GM18502 (cell line): ENCODE results near the gene MAGI1.

Source experiments
- ATAC-seq: cut with Tn5 transposase; IDR thresholded peaks from one replicate; pipeline ENCODE4 v1.9.1; 2021; ENCODE audit warnings: mild to moderate bottlenecking; ENCODE audit not compliant: unreplicated experiment, poor library complexity

The MAGI1 gene

DNA sequence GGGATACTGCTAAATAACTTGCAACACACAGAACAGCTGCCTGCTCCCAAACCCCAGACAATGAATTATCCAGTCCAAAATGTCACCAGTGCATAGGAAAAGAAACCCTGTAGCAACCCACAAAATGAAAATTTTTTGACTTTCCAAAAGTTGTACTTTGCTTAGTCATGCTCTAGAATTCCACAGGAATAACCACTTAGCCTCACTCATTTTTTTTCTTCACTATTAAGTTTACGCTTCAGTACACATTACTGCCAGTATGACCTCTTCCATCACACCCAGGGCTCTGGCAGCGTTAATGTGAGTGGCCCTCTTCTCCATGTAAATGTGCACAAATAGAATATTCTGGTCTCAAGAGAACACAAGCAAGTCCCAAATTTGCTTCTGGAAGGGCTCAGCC is 259.8 kb downstream of the MAGI1 start:
- ATAC-seq = no peak

DNA sequence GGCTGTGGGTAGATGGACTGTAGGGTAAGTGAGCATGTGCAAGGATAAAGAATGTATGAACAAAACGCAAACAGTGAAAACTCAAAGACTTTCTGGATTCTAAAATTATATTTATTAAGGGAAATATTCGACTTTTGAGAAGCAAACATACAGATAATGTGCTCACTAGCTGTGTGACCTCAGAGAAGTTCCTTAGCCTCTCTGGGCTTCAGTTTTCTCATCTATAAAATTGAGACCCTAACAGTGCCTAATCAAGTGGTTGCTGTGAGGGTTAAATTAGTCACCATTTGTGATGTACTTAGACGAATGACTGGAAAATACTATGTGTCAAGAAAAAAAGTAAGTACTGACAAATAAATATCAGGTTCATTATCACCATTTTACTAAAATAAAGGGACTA is 261.7 kb downstream of the MAGI1 start:
- ATAC-seq = no peak

DNA sequence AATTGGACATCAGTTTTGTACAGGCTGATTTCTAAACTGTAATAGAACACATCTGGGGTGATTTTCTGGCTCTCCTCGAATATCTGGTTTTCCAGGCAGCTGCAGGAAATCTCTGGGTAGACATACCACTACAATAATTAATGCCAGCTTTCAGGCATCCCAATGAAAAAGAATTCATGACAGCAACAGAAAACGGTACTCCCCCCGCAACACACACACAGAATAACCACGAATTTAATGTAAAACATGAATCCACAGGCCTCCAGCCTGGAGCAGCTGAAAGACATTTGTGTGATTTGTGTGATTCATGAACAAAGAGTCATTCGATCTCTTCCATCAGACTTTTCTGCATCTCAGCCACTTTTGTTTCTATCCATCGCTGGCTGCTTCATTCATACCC is 262.2 kb downstream of the MAGI1 start:
- no peak for ATAC-seq

DNA sequence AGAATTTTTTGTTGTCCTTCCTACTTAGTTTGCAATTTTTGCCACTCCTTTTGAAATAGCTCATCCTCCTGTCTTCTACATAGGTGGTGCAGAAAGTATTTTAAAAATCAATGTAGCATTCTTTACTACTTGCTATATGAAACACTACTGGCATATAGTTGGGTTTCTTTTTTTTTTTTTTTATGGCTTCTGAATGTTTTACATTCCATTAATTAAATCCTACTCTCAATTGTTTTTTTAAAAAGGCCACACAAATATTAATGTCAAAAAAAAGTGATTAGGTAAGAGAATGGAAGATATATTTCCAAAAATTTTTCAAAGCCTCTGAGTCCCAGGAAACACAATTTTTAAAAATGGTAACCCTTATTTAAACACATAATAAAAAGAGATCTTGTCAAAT is 262.6 kb downstream of the MAGI1 start:
- no peak for ATAC-seq

DNA sequence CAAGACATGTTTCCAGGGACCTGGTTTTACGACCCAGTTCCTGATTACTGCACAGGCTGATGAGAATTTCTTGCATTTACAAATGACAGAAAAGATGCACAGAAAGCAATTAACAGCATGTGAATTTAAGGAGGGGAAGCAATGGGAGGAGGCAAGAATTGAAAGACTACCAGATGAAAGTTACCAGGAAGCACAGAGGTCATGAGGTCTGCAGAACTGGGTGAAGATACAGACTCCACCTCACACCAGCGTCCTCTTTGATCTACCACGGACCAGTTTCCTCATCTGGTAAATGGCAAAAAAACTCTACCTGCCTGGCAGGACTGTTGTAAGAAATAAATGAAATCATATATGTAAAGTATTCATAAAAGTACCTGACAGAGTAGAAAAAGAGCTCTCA is 266.0 kb downstream of the MAGI1 start:
- no peak for ATAC-seq

DNA sequence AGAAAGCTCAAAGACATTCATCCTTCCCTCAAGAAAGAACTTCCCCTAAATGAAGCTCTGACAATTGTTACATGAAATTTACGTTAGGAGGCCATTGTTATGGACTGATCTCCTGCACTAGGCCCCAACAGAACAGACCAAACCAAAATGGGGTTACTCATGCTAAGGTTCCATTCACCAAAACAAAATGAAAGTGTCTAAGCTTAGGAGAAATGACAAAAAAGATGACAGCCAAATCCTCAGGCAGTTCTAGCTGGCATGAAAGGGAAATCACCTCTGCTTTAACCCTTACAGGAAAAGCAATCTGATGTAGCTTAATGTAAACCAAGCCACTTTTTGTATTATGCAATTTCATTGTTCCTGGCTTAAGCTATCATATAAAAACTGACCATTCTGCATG is 271.2 kb downstream of the MAGI1 start:
- ATAC-seq = no peak

DNA sequence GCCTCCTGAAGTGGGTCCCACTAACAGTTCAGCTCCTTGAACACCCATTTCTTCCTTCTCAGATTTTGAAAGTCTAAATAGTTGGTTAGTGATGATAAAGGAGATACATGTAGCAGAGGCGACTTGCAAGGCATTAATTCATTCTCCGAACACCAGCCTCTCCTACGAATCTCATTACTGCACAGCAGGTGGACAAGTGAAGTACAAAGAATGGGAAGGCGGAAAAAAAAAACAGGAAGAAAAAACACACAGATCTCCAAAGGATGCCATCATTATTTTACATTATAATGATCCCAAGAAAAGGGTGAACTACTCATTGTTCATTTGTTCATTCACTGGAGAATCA is 276.5 kb downstream of the MAGI1 start:
- no peak for ATAC-seq

DNA sequence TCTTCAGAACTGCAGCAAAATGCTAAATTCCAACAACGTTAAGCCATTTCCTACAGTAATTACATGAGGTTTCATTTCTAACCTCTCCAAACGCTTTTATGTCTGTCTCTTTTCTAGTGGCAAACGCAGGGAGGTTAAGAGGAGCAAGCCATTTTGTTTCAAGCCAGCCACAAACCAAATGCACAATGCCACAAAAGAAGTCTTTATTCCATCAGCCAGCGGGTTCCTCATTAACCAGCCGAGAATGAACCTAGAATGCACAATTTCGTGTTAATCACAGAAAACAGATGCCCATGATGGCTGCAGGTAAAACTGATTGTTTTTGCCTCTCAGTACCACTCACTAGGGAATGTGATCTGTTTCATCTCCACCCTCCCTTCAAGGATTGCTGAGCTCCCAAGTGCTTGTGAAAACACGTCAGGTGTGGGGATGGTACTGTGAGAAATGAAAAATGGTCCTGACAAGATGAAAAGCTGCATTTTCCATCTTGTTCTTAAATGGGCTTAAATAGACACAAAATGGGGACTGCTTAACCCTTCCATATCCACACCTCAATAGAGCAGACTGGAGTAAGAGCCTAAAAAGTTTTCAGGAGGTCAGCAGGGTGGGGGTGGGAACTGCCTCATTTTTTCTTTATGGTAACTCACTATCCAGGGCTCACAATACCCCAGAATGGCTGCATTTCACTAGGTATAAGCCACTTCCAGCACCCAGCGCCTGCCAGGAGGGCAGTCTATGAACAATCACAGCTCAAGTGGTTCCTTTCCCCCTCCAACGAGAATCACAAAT is 277.1 kb downstream of the MAGI1 start:
- no peak for ATAC-seq

DNA sequence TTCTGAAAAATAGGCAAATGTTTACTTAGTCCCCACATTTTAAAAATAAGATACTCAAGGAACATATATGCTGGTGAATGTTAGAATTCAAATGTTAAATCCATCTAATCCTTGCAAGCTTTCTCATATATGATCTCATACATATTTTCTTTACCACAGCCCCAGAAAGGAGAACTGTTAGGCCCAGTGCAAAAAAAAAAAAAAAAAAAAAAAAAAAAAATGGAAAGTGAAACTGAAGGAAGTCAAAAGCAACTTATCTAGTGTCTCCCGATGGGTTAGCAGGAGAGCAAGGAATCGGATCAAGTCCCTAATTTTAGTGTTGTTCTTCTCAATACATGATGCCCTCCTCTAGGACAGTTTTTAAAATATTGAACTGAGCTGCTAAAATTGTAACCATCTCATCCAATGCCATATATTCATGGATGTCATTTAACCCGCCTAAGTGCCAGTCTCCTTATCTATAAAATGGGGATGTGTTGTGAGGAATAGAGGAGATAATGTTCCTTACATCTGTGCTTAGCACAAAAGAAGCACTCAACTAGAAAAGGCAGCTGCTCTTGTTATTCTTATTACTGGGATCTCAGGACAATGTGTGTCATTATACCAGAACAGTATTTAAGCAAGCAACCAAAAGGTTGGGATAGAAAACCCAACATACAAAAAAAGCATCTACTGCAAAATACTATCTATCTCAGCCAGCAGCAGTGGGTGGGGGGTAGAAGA is 279.7 kb downstream of the MAGI1 start:
- no peak for ATAC-seq

DNA sequence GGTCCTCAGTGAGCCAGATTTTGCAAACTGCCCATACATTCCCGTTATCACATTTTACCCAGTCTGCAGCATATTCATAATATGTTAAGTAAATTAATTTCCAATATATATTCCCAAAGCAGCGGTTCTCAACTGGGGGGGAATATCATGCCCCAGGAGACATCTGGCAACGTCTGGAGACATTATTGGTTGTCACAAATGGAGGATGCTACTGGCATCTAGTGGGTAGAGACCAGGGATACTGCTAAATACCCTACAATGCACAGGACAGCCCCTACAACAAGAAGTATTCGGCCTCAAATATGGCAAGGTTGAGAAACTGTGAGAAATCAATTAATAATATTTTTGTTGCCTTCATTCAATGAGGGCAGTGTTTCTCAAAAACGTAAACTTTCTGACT is 280.3 kb downstream of the MAGI1 start:
- no peak for ATAC-seq

DNA sequence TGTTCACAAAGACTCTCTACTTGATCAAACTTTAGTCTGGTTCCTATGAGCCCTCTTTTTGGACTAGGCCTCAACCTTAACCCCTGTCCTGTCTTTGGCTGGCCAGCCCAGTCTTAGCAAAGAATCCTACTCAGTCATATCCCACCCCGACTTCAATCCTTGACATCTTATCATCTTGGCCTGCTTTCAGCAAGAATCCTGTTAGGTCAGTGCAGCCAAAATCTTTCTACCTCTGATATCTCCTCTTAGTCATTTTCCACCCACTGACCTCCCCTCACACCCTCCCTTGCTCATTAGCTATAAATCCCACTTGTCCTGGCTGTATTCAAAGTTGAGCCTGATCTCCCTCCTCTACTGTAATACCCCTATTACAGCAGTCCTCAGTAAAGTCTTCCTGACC is 286.1 kb downstream of the MAGI1 start:
- no peak for ATAC-seq

DNA sequence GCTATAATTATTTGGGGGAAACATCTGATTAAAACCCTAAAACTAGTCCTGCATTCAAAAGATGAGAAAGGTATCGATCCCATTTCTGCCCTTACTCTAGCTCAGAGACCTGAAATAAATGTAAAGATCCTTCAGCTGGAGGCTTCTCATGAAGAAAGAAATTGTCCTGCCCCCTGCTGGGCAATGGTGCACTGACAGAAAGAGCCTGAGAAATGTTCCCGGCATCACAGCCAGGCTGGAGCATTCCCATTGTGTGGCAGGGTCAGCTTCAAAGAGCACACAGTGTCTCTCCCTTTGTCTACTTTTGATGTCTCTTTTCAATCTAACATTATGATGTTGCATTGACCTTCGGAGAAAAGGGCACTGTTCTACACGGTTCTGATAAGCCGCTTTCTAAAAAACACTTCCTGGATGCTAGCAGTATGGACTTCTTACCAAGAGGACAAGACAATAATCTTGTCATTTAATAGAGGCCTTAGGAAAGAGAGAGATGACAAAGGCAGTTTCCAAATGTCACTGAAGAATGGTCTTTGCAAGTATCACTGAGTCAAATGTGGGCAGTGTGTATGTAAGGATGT is 287.5 kb downstream of the MAGI1 start:
- ATAC-seq = peak; percentile 53

DNA sequence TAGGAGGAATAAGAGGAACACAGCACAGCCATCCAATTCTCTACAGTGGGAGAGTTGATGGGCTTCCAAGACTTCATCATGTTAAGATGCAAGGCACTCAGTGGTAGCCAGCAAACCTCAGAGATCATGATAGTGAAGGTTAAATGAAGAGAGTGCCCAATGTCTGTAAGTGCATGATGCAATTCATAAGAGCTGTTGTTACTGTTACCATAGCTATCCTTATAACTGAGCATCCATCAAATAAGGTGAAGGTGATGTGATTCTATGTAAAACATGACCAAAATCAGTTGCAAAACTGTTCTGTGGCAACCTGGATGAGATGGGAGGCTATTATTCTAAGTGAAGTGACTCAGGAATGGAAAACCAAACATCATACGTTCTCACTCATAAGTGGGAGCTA is 289.7 kb downstream of the MAGI1 start:
- no peak for ATAC-seq

DNA sequence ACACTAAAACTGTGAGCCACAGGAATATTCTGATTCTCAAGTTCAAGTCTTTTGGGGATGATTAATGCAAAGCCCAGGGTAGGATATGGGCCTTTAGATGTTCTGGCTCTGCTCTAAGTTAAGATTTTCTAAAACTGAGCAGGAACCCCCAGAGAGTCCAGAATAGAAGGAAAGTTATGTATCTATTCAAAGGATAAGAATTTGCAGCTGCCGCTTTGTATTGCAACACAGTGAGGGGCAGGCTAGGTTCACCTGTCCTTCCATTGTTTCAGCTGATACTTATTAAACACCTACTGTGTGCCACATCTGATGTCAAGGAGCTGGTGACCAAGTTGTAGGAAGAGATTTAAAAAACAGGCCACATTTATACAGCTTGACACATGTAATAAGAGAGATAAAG is 290.4 kb downstream of the MAGI1 start:
- no peak for ATAC-seq

DNA sequence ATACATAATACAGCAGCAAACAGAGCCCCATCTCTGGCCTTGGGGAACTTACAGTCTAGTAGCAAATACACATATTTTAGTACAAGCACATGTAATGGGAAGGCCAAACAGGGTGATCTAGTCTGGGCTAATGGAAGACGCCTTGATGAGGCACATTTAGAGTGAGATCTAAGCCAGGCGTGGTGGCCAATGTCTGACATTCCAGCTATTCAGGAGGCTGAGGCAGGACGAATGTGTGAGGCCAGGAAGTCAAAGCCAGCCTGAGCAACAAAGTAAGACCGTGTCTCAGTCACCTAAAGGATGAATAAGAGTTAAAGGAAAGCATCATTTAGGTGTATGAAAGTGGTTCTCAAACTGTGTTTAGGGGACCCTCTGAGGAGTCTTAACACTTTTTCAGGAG is 291.9 kb downstream of the MAGI1 start:
- no peak for ATAC-seq

DNA sequence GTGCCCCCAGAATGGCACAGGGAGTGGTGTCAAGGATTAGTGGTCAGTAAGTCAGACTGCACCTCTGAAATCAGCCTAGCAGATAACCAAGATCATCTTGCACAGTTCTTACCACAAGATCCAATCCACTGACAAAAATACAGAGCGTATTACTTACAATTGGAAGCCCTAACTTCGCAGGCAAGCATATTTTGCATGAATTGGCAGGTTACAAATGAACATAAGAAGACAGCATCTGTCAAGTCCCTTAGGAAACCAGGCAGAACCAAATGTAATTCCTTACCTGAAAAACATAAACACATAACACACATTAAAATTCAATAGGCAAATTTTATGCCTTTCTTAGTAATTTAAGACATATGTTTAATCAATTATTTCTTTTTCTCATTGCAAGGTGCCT is 293.4 kb downstream of the MAGI1 start:
- ATAC-seq = no peak

DNA sequence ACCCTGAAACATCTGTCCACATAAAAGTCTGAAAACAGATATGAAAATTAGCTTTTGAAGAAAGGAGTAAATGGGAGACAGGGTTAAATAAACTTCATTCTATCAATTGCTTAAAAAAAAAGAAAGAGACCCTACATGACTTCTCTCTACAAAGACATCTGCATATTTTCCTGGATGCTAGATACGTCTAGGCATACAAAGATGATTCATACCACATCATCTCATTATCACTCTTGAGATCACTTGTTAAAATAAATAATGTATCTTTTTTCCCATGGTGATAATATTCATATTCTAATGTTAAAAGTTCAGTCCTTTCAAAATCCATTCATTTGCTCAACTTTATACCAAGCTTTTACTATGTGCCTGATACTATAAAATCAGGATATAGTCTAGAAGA is 295.8 kb downstream of the MAGI1 start:
- no peak for ATAC-seq

DNA sequence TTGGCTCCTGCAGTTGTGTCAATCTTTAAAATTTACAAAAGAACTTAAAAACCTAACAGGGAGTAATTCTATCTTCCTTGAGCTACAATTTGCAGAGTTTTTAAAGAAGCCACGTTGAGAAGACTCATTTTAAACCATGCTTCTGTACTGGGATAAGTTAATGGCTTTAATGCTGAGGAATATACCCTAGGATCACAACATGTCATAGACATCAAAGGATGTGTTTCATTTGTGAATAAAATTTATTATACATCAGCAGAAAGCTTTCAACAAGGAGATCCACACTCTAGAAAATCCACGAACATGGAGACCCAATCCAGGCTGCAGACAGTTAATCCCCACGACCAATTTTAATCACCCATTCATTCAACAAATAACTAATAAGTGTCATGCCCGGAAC is 297.2 kb downstream of the MAGI1 start:
- ATAC-seq = no peak

DNA sequence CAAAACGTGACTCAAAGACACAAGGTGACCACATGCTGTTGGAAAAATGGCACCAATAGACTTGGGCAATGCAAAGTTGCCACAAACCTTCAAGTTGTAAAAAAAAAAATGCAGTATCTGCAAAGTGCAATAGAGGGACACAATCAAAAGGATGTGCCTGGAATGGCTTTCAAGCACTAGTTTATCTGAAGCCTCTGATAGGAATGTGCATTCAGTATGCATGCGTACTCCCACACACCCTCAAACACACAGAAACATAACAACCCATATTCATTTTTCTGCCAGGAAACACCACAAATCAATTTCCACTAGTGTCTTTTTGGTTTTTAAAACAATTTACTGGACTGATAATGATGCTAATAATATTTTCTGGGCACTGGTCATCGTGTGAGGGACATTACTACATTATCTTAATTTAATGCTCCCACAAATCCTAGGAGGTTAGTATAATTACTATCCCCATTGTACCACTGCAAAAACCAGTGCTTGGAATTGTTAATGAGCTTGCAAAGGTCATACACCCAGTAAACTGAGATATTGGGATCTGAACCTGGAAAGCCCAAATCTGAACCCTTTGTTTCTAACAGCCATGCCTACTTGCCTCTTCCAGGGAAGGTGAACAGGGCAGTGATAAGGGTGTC is 298.7 kb downstream of the MAGI1 start:
- ATAC-seq = no peak

DNA sequence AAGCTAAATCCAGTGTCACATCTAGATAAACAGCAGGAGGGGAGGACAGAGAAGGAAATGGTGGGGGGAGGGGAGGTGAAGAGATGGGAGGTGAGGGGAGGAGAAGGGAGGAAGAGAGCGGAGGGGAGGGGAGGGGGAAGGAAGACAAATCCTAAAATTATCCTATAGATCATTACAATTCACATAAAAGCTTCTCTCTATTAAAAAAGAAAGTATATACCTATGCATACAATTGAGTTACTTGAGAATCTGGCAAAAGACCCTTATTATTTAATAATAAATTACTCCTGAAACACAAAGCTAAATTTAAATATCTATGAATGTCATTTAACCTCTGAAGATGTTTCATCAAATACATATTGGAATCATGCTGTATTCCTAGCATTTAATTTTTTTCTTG is 303.9 kb downstream of the MAGI1 start:
- ATAC-seq = no peak

DNA sequence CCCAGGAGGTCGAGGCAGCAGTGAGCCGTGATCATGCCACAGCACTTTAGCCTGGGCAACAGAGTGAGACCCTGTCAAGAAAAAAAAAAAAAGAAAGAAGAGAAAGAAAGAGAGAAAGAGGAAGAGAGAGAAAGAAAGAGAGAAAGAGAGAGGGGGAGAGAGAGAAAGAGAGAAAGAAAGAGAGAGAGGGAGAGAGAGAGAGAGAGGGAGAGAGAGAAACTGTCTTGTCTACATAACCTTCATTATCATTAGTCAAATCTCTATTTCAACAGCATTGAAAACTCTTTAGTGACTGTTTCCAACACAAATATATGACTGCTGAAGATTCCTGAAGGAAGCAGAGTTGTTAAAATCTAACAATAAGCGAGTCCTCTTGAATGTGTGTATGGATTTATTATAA is 304.3 kb downstream of the MAGI1 start:
- ATAC-seq = no peak
